SK-N-SH (cell line): ENCODE results near the gene B3GALNT2. TPM values are rescaled to one million over a fixed set of nuclear protein-coding genes. Genes with fewer than 3 reads are reported as not detected.

ENCODE experiments used
- polyA plus RNA-seq, 3 experiments: library from polyadenylated mRNA; depleted of rRNA; stranded (reverse); fragments of >200 nt; gene quantifications; 2 replicates each; pipeline ENCODE4 v1.2.3, GENCODE V29; 2012
- small RNA-seq, 7 experiments: library from RNA; depleted of rRNA; stranded (forward); fragments of <200 nt; gene quantifications; one replicate each; pipeline ENCODE3, GENCODE V24; 2012

The B3GALNT2 gene
- polyA plus RNA-seq, 1 of the 3 experiments (the other 2 are of a cell fraction), result 15.5 TPM

Small RNA genes within 50 kb of the gene (small RNA-seq; reads per million reads assigned to genes)
- 0 reads per million in 7 experiments for gene MTCO3P46
- gene MTND4LP21, result 0 reads per million in 7 experiments
- gene RPS21P1, result 0 to 0.06 (median 0) reads per million in 7 experiments

Other genes starting within 250 kb of the B3GALNT2 start
- gene ARID4B, start 176.3 kb downstream of the B3GALNT2 start, polyA plus RNA-seq (2012; rRNA removed), result 4.4 and 5.6 TPM in 2 replicates
- 15.7 and 18.5 TPM in 2 replicates for gene GGPS1, start 175.9 kb downstream of the B3GALNT2 start, polyA plus RNA-seq (2012; rRNA removed)
- gene TBCE, start 137.0 kb downstream of the B3GALNT2 start, polyA plus RNA-seq (2012; rRNA removed), result 18.3 and 26.2 TPM in 2 replicates
- 1.6 and 2.8 TPM in 2 replicates for gene GNG4, start 145.3 kb upstream of the B3GALNT2 start, polyA plus RNA-seq (2012; rRNA removed)